HUES6 (cell line): ENCODE data around the gene LRRC46.

ENCODE experiments used
- H3K27ac ChIP-seq: 2 replicates; pipeline ENCODE4 v1.7.0; 2013; ENCODE audit warnings: low read depth, mild to moderate bottlenecking, low read length, inconsistent platforms
- H3K27me3 ChIP-seq: 2 replicates; pipeline ENCODE4 v1.6.1; 2013; ENCODE audit warnings: low read length; ENCODE audit not compliant: control insufficient read depth, insufficient read depth
- H3K36me3 ChIP-seq: 2 replicates; pipeline ENCODE4 v1.6.1; 2013; ENCODE audit warnings: low read length; ENCODE audit not compliant: control insufficient read depth, insufficient read depth
- H3K4me1 ChIP-seq: 2 replicates; pipeline ENCODE4 v1.6.1; 2013; ENCODE audit warnings: low read length; ENCODE audit not compliant: control insufficient read depth, insufficient read depth
- H3K4me3 ChIP-seq: 2 replicates; pipeline ENCODE4 v1.5.1; 2013; ENCODE audit warnings: low read depth, low read length
- H3K9ac ChIP-seq: one replicate; pipeline ENCODE4 v1.6.1; 2013; ENCODE audit warnings: mild to moderate bottlenecking, low read length
- H3K9me3 ChIP-seq: 2 replicates; pipeline ENCODE4 v1.6.1; 2013; ENCODE audit warnings: low read depth, low read length; ENCODE audit not compliant: control insufficient read depth, insufficient read depth

LRRC46 gene, protein sequence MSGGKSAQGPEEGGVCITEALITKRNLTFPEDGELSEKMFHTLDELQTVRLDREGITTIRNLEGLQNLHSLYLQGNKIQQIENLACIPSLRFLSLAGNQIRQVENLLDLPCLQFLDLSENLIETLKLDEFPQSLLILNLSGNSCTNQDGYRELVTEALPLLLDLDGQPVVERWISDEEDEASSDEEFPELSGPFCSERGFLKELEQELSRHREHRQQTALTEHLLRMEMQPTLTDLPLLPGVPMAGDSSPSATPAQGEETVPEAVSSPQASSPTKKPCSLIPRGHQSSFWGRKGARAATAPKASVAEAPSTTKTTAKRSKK

DNA sequence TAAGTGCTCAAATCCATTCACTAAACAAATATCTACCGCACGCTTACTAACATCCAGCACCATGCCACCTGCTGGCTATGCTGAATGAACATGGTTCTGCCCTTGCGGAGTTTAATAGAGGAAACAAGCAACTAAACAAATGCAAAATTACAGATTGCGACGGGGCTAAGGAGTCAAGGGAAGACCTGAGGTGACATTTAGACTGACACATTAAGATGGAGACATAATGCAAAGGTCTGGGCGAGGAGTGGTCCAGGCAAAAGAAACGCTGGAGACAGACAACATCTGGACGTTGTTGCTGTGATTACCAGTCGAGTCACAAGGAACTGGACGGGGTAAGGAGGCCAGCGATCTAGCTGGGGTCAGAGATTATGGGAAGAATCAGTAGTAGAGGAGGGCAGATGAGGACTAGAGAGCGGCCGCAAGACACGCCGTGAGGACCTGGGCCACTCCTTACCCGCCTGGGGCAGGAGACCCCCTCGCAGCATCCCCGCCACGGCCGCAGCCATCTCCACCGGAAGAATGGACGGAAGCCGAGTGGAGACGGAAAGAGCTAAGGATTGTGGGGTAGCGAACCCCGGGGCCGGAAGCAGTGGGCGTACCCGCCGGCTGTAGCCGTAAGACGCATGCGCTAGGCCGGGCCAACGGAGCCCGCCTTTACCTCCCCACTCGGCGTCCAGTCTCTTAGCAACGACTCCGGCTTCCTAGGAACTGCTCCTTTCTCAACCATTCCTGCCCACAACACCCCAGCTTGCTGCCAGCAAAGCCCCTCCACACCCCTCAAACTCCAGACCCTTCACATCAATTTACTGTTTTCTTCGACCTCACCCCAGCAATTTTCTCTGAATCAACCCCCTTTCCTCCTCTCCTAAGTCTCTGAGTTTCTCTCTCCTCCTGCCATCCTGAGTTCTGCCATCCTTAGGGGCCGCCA is at the start of gene LRRC46, which contains the start of gene MRPL10:
Gene LRRC46 (plus strand): TSS at position 668 of the 931 bp plus-strand sequence. CDS start 320 bp downstream, outside the sequence.
Gene MRPL10 (minus strand): TSS at position 539 of the 931 bp plus-strand sequence. CDS start 30 bp downstream, at position 509.
- Histone ChIP-seq H3K4me1 (peaks cover 6% of the 10 kb centered on the region; the same call in 1 of the 2 replicates), H3K27ac (peak within 1 kb of the TSS; percentile 41; the same call in 1 of the 2 replicates), H3K9me3 (no peaks in the 10 kb centered on the region)

DNA sequence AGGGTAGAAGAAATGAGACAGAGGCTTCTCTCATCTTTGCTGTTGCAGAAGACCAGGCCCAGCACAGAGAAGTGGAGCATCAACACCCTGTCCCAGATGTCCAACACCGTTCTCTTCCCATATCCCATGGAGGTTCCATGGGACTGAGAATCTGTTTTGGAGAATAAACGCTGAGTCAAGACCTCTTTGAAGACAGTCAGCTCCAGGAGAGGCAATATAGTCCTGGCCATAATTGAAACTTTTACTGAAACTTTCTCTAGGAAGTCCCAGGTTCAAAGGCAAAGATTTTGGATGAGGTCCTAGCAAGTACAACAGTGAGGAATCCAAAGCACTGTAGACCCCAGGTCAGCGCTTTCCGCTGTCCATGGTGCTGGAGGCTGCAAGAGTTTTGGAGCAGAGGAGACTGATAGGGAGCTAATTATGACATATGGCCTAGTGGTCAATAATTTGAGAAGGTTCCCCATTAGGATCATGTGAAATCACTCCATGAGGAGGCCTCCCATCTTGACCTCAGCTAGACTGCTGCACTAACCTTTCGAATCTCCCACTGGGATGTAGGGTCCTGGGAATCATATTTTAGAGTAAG is 45.8 kb upstream of the LRRC46 start:
- H3K36me3 ChIP-seq: no peaks in the 10 kb centered on the region
- H3K27ac ChIP-seq: no peak overlapping the region
- peaks cover 56% of the 10 kb centered on the region for H3K27me3 ChIP-seq
- no peaks in the 10 kb centered on the region for H3K9me3 ChIP-seq
- no peak overlapping the region for H3K9ac ChIP-seq
- no peaks in the 10 kb centered on the region for H3K4me1 ChIP-seq
- H3K4me3 ChIP-seq: no peak overlapping the region

More for the DNA sequence above, at the start of gene LRRC46, which contains the start of gene MRPL10:
- Histone ChIP-seq H3K9ac (peak within 1 kb of the TSS; percentile 92), H3K4me3 (peak within 1 kb of the TSS; percentile 96), H3K27me3 (no peaks in the 10 kb centered on the region), H3K36me3 (peaks cover 30% of the 10 kb centered on the region)

DNA sequence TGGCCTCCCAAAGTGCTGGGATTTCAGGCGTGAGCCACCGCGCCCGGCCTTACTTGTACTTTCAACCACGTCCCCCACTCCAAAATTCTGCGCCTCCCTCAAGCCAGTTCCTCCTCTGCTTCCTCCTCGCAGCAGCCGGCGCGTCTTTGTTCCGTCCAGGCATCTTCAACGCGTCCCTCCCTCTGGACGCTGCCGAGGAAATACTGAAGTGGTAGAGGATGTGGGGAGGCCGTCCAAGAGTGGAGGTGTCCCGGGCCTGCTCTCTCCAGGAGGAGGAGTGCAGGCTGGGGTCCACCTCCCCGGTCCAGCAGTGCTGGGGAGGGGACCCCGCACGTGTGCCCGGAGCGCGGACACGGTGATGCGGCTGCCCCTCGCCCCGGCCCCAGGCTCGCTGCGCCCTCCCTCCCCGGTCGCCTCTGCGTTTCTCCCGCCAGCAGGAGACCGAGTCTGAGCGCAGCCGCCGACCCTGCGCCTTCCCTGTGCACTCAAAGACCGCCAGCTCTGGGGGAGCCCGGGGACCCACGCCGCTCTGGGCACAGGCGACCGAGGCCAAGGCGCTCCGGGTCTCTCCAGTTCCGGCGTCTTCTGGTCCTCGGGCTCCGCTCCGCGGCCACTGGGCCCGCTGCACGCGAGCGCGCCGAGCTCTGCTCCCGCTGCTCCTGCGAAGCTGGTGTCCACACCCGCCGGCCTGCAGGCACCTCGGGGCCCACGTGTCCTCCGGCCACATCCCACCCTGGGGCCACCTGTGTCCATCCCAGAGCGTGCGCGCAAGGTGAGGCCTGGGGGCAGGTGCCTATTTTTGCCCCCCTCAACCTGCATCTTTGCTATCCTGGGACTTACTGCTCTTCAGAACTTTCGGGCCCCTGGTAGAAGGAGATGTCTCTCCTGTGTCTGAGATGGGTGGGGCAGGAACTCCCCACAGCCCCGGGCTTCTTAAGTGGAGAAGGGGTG is 41.6 kb upstream of the LRRC46 start:
- Histone ChIP-seq H3K9ac (peak overlapping the region; percentile 70), H3K9me3 (no peaks in the 10 kb centered on the region), H3K4me1 (no peaks in the 10 kb centered on the region), H3K27me3 (peaks cover 80% of the 10 kb centered on the region), H3K36me3 (no peaks in the 10 kb centered on the region), H3K4me3 (peak overlapping the region; percentile 93), H3K27ac (no peak overlapping the region)

DNA sequence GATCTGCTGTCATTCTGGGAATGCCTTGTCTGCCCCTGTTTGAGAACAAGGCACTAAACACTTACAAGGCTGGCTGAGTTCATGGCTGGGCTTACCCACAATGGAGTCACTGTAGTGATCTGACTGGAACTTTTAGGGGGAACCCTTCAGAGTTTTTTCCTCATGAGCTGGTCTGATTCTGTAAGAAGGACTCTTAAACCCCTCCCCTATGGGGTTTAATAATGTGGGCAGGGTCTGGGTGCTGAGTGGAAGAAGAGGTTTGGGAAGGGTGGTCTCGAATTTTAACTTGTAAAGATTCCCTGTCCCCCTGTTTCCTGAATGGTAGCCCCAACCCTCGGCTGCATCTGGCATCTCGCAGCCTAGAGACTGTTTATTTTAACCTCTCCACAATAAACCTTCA is 40.4 kb upstream of the LRRC46 start:
- no peak overlapping the region for H3K4me3 ChIP-seq
- H3K9me3 ChIP-seq: no peaks in the 10 kb centered on the region
- H3K27me3 ChIP-seq: peaks cover 89% of the 10 kb centered on the region
- no peak overlapping the region for H3K27ac ChIP-seq
- no peaks in the 10 kb centered on the region for H3K4me1 ChIP-seq
- H3K36me3 ChIP-seq: no peaks in the 10 kb centered on the region
- H3K9ac ChIP-seq: no peak overlapping the region

DNA sequence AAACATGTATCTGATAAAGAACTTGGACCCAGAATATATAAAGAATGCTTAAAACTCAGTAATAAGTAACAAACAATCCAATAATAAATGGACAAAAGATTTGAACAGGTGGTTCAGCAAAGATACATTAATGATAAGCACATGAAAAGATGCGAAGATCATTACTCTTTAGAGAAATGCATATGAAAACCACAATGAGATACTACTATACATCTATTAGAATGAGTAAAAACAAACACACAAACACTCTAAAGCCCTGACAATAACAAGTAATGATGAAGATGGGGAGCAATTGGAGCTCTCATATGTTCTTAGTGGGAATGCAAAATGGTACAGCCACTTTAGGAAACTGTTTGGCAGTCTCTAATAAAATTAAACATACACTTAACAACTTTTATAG is 39.0 kb upstream of the LRRC46 start:
- Histone ChIP-seq H3K27ac (no peak overlapping the region), H3K4me3 (no peak overlapping the region), H3K9ac (no peak overlapping the region), H3K27me3 (peaks cover 82% of the 10 kb centered on the region), H3K9me3 (no peaks in the 10 kb centered on the region), H3K4me1 (no peaks in the 10 kb centered on the region), H3K36me3 (no peaks in the 10 kb centered on the region)

DNA sequence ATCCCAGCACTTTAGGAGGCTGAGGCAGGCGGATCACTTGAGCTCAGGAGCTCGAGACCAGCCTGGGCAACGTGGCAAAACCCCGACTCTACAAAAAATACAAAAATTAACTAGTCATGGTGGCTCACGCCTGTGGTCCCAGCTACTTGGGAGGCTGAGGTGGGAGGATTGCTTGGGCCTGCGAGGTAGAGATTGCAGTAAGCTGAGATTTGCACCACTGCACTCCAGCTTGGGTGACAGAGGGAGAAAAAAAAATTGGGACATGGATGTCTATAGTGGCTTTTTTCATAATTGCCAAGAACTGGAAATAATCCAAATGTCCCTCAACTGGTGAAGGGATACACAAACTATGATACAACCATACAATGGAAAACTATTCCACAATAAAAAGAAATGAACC is 38.5 kb upstream of the LRRC46 start:
- no peak overlapping the region for H3K27ac ChIP-seq
- H3K4me1 ChIP-seq: no peaks in the 10 kb centered on the region
- peaks cover 77% of the 10 kb centered on the region for H3K27me3 ChIP-seq
- no peak overlapping the region for H3K4me3 ChIP-seq
- H3K9me3 ChIP-seq: no peaks in the 10 kb centered on the region
- no peak overlapping the region for H3K9ac ChIP-seq
- no peaks in the 10 kb centered on the region for H3K36me3 ChIP-seq

DNA sequence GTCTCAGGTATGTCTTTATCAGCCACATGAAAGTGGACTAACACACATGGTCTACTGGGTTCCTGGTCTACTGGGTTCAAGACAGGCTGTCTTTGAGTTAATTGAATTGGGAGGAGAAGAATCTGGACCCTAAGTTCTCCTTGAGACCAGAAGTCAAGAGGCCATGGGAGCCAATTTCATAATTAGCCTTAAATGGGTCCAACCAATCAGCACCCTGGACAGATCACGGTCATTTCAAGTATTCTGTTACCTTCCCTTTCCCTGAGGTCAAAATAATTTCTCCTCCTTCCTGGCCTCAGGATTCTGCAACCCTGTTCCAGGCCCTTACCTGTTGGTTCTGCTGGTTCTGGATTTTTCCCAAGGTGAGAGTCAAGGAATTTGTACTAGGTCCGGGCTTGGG is 33.7 kb upstream of the LRRC46 start:
- Histone ChIP-seq H3K27ac (no peak overlapping the region), H3K4me3 (no peak overlapping the region)

DNA sequence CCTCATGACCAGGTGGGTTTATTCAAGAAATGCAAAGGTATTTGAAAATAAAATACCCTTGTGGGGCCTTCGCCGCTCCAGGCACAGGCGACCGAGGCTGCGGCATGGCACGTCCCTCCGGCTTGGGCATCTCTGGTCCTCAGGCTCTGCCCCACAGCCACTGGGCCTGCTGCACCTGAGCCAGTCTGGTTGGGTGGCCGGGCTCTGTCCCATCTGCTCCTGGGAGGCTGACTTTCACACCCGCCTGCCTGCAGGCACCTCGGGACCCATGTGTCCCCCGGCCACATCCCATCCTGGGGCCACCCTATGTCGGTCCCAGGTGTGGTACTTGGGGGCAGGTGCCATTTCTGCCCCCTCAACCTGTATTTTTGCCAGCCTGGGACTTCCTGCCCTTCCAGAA is 30.8 kb upstream of the LRRC46 start:
- Histone ChIP-seq H3K36me3 (no peaks in the 10 kb centered on the region), H3K4me1 (no peaks in the 10 kb centered on the region), H3K27me3 (peaks cover under 1% of the 10 kb centered on the region; the same call in 1 of the 2 replicates), H3K9ac (no peak overlapping the region), H3K27ac (no peak overlapping the region), H3K9me3 (no peaks in the 10 kb centered on the region), H3K4me3 (no peak overlapping the region)

More for the DNA sequence above, 33.7 kb upstream of the LRRC46 start:
- Histone ChIP-seq H3K27me3 (peaks cover 29% of the 10 kb centered on the region), H3K4me1 (no peaks in the 10 kb centered on the region), H3K36me3 (no peaks in the 10 kb centered on the region), H3K9ac (no peak overlapping the region), H3K9me3 (no peaks in the 10 kb centered on the region)

DNA sequence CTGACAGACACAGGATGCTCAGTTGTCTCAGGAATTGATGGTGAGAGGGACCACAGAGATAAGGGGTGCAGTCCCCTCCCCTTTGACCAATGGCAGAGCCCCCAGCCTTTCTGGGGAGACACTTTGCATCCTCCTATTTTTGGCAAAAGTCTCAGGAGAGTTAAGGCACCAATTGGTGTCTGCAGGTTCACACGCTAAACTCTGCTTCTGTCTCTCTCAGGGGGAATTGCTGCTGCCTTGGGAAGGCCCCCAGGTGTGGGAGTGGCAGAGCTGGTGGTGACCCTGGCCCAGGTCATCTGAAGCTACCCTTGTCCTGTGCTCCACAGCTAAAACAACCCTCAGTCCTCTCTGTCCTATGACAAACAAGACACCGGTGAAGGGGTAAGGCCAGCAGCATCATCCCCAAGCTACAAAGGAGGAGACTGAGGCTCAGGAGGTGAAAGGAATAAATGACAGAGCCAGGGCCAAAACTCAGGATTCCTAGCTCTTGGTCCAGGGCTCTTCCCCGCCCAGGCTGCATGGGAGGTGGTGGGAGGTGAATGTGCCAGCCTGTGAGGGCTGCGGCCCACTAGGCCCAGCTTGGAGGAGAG is 30.2 kb upstream of the LRRC46 start:
- Histone ChIP-seq H3K9me3 (no peaks in the 10 kb centered on the region), H3K9ac (no peak overlapping the region), H3K27me3 (no peaks in the 10 kb centered on the region; the same call in 1 of the 2 replicates), H3K4me1 (no peaks in the 10 kb centered on the region), H3K4me3 (no peak overlapping the region), H3K27ac (no peak overlapping the region), H3K36me3 (no peaks in the 10 kb centered on the region)

DNA sequence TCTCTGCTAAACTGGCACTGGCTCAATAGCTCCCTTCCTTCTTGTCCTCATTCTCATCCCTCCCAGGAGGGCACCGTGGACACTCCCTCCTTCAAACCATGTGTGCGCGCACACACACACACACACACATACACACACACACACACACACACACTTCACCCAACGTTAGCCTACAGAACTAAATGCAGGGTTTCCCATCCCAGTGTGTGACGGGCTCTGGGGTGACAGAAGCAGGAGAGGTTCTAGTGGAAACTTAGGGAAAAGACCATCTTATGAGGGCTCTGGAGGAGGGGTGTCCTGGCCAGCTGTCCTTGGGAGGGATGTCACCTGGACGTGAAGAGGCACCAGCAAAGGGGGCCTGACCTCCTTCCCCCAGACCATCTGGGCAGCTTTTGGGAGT is 29.6 kb upstream of the LRRC46 start:
- Histone ChIP-seq H3K4me1 (no peaks in the 10 kb centered on the region), H3K9me3 (no peaks in the 10 kb centered on the region), H3K36me3 (peaks cover 3% of the 10 kb centered on the region; the same call in 1 of the 2 replicates), H3K4me3 (no peak overlapping the region), H3K9ac (no peak overlapping the region), H3K27ac (no peak overlapping the region), H3K27me3 (no peaks in the 10 kb centered on the region; the same call in 1 of the 2 replicates)
